HUES48 (cell line): Measurements from ENCODE around the gene REEP3.
A peak's percentile ranks its signal among the peaks of the same experiment; 100 is the strongest.
"Not testable (repeated sequence)": the region's sequence is repeated elsewhere in the genome, so short reads cannot be mapped to it uniquely, and the experiment has no call there.

Experiments used
- H3K27ac ChIP-seq: one replicate; pipeline ENCODE4 v1.7.0; 2013; ENCODE audit warnings: low read depth, low read length, inconsistent platforms
- H3K27me3 ChIP-seq: 2 replicates; pipeline ENCODE4 v1.6.1; 2013; ENCODE audit warnings: mild to moderate bottlenecking, low read length; ENCODE audit not compliant: control insufficient read depth, insufficient read depth
- H3K36me3 ChIP-seq: 2 replicates; pipeline ENCODE4 v1.6.1; 2013; ENCODE audit warnings: low read length; ENCODE audit not compliant: control insufficient read depth, insufficient read depth
- H3K4me1 ChIP-seq: 2 replicates; pipeline ENCODE4 v1.6.1; 2013; ENCODE audit warnings: mild to moderate bottlenecking, low read length; ENCODE audit not compliant: control insufficient read depth, insufficient read depth
- H3K4me3 ChIP-seq: 2 replicates; pipeline ENCODE4 v1.5.1; 2013; ENCODE audit warnings: mild to moderate bottlenecking, low read depth, low read length
- H3K9ac ChIP-seq: 2 replicates; pipeline ENCODE4 v1.6.1; 2013; ENCODE audit warnings: mild to moderate bottlenecking, low read depth, low read length, moderate library complexity
- H3K9me3 ChIP-seq: 2 replicates; pipeline ENCODE4 v1.6.1; 2013; ENCODE audit warnings: low read length; ENCODE audit not compliant: control insufficient read depth, insufficient read depth

The REEP3 gene

DNA sequence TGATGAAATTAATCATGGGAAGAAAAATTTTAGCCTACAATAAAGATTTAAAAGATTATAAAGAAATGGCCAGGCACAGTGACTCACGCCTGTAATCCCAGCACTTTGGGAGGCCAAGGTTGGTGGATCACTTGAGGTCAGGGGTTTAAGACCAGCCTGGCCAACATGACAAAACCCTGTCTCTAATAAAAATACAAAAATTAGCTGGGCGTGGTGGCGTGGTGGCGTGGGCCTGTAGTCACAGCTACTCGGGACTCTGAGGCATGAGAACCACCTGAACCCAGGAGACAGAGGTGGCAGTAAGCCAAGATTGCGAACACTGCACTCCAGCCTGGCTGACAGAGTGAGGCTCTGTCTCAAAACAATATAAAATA is 28.9 kb upstream of the REEP3 start:
- H3K27me3 ChIP-seq, H3K27ac ChIP-seq, H3K4me3 ChIP-seq, H3K36me3 ChIP-seq, H3K9ac ChIP-seq, H3K9me3 ChIP-seq: not testable (repeated sequence)
- H3K4me1 ChIP-seq, result peaks cover 13% of the 10 kb centered on the region; the same call in 1 of the 2 replicates

DNA sequence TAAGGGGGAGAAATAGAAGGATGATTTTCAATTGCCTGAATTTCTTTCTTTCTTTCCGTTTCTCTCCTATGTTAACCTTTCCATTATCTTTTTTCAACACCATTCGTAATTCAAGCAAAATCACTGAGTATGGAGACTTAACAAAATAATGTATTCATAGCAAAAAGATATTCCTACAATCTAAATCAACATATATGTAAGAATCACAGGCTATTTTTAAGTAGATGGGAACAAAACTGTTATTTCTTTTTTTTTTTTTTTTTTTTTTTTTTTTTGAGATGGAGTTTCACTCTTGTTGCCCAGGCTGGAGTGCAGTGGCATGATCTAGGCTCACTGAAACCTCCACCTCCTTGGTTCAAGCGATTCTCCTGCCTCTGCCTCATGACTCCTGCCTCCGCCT is 28.2 kb upstream of the REEP3 start:
- Histone ChIP-seq H3K27me3 (no peaks in the 10 kb centered on the region), H3K9me3 (peaks cover 3% of the 10 kb centered on the region; the same call in 1 of the 2 replicates), H3K36me3 (peaks cover 2% of the 10 kb centered on the region; the same call in 1 of the 2 replicates), H3K4me3 (no peak overlapping the region), H3K27ac (no peak overlapping the region), H3K9ac (no peak overlapping the region), H3K4me1 (peaks cover 13% of the 10 kb centered on the region; the same call in 1 of the 2 replicates)

GRCh38 chr10:63494951-63495350 is 26.2 kb upstream of the REEP3 start:
- peaks cover 1% of the 10 kb centered on the region; the same call in 1 of the 2 replicates for H3K36me3 ChIP-seq
- peaks cover 13% of the 10 kb centered on the region; the same call in 1 of the 2 replicates for H3K4me1 ChIP-seq
- no peak overlapping the region for H3K9ac ChIP-seq
- H3K27ac ChIP-seq, result no peak overlapping the region
- H3K4me3 ChIP-seq, result no peak overlapping the region
- H3K27me3 ChIP-seq, result no peaks in the 10 kb centered on the region
- peaks cover 2% of the 10 kb centered on the region; the same call in 1 of the 2 replicates for H3K9me3 ChIP-seq

DNA sequence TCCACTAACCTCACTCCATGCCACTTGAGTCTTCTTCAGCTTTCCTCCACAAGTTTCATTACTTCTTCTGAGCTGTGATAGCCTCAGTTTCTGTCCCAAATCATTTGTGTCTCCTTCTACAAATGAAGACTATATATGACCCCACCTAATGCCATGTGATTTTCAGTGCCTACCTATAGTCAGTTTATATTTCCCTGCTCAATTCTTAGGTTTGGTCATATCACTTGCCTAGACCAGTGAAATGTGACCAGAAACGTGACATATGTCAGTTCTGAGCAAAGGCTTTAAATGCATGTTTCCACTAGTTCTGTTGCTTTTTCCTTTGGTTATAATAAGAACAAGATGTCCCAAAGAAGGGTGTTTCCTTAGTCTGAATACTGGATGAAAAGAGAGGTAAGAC is 24.6 kb upstream of the REEP3 start:
- H3K9me3 ChIP-seq, result no peaks in the 10 kb centered on the region
- H3K4me3 ChIP-seq, result no peak overlapping the region
- H3K27me3 ChIP-seq, result no peaks in the 10 kb centered on the region
- H3K27ac ChIP-seq, result no peak overlapping the region
- no peak overlapping the region for H3K9ac ChIP-seq
- no peaks in the 10 kb centered on the region for H3K36me3 ChIP-seq
- peaks cover 10% of the 10 kb centered on the region; the same call in 1 of the 2 replicates for H3K4me1 ChIP-seq

DNA sequence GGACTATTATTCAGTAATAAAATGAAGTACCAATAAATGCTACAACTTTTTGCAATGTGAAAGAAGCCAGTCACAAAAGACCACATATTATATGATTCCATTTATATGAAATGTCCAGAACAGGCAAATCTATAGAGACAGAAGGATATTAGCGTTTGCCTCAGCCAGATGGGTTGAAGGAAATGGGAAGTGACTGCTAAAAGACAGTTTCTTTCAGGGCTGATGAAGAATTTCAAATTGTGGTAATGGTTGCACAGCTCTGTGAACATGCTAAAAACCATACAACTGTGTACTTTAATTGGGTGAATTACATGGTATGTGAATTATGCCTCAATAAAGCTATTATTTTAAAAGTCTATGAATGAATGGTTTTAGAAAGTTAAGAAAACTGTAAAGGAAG is 23.9 kb upstream of the REEP3 start:
- Histone ChIP-seq H3K27ac (no peak overlapping the region), H3K4me3 (no peak overlapping the region), H3K27me3 (no peaks in the 10 kb centered on the region), H3K36me3 (no peaks in the 10 kb centered on the region), H3K9ac (no peak overlapping the region), H3K9me3 (no peaks in the 10 kb centered on the region), H3K4me1 (0 out of 2 replicates have a peak, but pooled peaks cover 4% of the 10 kb centered on the region)

DNA sequence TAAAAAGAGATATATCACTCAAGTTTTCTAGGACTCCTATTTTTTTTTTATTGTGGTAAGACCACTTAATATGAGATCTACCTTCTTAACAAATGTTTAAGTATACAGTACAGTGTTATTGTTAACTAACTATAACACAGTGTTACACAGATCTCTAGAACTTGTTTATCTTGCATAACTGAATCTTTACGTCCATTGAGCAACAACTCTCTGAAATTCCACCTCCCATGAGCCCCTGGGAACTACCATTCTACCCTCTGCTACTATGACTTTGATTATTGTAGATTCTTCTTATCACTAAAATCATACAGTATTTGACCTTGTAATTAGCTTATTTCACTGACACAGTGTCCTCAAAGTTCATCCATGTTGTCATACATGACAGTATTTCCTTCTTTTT is 22.5 kb upstream of the REEP3 start:
- H3K9me3 ChIP-seq, result no peaks in the 10 kb centered on the region
- H3K4me3 ChIP-seq, result no peak overlapping the region
- peaks cover 2% of the 10 kb centered on the region; the same call in 1 of the 2 replicates for H3K4me1 ChIP-seq
- no peak overlapping the region for H3K9ac ChIP-seq
- H3K36me3 ChIP-seq, result no peaks in the 10 kb centered on the region
- no peaks in the 10 kb centered on the region for H3K27me3 ChIP-seq
- no peak overlapping the region for H3K27ac ChIP-seq

DNA sequence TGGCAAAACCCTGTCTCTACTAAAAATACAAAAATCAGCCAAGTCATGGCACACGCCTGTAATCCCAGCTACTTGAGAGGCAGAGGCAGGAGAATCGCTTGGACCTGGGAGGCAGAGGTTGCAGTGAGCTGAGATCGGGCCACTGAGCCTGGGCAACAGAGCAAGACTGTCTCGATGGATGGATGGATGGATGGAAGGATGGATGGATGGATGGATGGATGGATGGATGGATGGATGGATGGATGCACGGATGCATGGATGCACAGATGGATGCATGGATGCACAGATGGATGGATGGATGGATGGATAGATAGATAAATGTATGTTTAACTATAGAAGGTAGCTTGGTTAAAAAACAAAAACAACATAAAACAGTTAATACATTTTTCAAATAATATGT is 20.6 kb upstream of the REEP3 start:
- not testable (repeated sequence) for H3K27me3 ChIP-seq, H3K4me3 ChIP-seq, H3K9me3 ChIP-seq, H3K9ac ChIP-seq, H3K27ac ChIP-seq, H3K36me3 ChIP-seq
- H3K4me1 ChIP-seq, result peaks cover 19% of the 10 kb centered on the region

DNA sequence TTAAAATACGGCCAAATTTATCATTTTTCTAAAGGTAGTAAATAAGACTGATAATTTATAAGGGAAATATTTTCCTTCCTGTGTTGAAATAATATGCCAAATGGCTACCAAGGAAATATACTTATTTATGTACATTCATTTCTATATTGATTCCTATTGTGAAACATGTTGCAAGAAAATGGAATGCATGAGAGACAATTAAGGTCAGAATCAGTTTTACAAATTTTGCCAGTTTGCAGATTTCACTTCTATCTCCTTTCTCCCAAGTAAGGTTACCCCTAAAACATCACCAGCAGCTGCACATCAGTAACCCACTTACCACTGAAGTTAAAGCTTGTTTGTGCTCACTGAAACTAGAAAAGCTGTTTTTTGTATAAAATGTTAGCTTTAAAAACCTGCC is 19.2 kb upstream of the REEP3 start:
- Histone ChIP-seq H3K36me3 (no peaks in the 10 kb centered on the region), H3K9ac (no peak overlapping the region), H3K4me3 (no peak overlapping the region), H3K9me3 (no peaks in the 10 kb centered on the region), H3K4me1 (peaks cover 28% of the 10 kb centered on the region), H3K27me3 (no peaks in the 10 kb centered on the region), H3K27ac (no peak overlapping the region)

DNA sequence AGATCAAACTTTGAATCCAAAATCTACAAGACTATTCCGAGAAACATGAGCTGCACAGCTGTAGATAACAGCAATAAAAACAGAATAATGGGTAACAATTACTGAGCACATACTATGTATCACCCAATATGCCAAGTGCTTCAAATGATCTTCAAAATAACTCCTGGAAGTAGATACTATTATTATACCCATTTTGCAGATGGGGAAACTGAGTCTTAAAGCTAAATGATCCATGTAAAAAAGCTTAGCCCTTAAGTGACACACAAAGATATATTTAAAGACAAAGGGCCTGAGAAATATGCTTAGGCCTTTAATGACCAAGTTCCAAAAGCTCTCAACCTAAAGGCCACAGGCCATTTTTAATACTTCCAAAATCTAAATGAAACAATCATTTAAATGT is 18.4 kb upstream of the REEP3 start:
- no peaks in the 10 kb centered on the region for H3K36me3 ChIP-seq
- H3K9ac ChIP-seq, result no peak overlapping the region
- no peaks in the 10 kb centered on the region for H3K9me3 ChIP-seq
- H3K4me3 ChIP-seq, result no peak overlapping the region
- peaks cover 28% of the 10 kb centered on the region for H3K4me1 ChIP-seq
- H3K27ac ChIP-seq, result no peak overlapping the region
- H3K27me3 ChIP-seq, result no peaks in the 10 kb centered on the region

DNA sequence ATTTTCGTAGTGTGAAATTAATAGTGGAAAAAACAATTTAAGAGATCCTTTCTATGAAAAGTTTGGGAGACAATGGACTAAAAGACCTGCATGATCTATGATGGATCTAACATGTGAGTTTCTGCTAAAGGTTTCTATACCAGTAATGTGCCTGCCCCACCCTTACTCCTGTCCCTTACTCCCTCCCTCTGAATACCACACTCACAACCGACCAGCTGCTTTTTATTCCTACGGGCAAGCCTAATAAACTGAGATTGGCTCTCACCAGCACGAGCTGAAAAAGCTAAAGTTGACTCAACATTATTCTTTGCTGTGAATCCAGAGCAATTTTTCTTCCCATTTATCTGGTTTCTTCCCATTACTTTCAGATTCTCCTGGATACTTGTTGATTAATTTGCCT is 17.8 kb upstream of the REEP3 start:
- H3K27me3 ChIP-seq, result no peaks in the 10 kb centered on the region
- H3K36me3 ChIP-seq, result no peaks in the 10 kb centered on the region
- peaks cover 28% of the 10 kb centered on the region for H3K4me1 ChIP-seq
- H3K9ac ChIP-seq, result no peak overlapping the region
- H3K9me3 ChIP-seq, result no peaks in the 10 kb centered on the region
- peak overlapping the region; percentile 53 for H3K27ac ChIP-seq
- H3K4me3 ChIP-seq, result no peak overlapping the region

DNA sequence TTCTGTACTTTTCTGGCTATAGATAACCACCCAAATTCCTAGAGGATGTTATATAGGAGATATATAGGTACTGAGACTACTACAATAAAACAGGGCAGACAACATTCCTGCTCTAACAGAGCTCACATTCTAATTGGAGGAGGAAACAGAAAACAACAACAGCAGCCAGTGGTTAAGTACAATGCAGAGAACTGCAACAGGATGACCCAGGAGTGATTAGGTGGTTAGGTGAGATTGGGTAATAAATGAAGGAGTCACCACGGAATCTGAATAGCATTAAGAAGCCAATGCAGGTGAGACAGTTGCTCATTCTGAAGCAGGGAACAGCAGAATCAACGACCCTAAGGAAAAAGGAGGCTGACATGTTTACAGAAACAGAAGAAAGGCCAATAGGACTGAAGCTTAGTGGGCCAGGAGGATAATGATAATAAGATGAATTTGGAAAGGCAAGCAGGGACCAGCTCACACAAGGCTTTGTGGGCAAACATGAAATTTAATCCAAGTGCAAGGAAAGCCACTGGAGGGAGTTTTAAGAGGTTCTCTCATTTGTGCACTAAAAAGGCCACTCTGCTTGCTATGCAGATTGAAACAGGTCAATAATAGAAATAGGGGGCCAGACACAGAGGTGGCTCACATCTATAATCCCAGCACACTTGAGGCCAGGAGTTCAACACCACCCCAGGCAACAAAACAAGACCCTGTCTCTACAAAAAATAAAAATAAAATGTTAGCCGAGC is 16.9 kb upstream of the REEP3 start:
- Histone ChIP-seq H3K9ac (no peak overlapping the region), H3K9me3 (no peaks in the 10 kb centered on the region), H3K27me3 (no peaks in the 10 kb centered on the region), H3K27ac (peak overlapping the region; percentile 53), H3K36me3 (no peaks in the 10 kb centered on the region), H3K4me3 (no peak overlapping the region), H3K4me1 (peaks cover 28% of the 10 kb centered on the region)
